Neuronal stem cell (in vitro differentiated cells): Measurements from ENCODE around the gene ACSS3.

ENCODE experiments used
- DNase-seq: peaks from one replicate; pipeline ENCODE4 v3.0.0-alpha.2; 2013; ENCODE audit warnings: low spot score
- H2AFZ ChIP-seq: one replicate; pipeline ENCODE4 v1.6.1; 2013; ENCODE audit warnings: mild to moderate bottlenecking, low read length, inconsistent platforms
- H2AK5ac ChIP-seq: 2 replicates; pipeline ENCODE4 v1.6.1; 2013; ENCODE audit warnings: low read depth, mild to moderate bottlenecking, inconsistent platforms, low read length, moderate library complexity, mixed read lengths
- H2BK120ac ChIP-seq: 2 replicates; pipeline ENCODE4 v1.6.1; 2013; ENCODE audit warnings: low read depth, mild to moderate bottlenecking, inconsistent platforms, low read length, moderate library complexity, mixed read lengths
- H2BK12ac ChIP-seq: one replicate; pipeline ENCODE4 v1.6.1; 2013; ENCODE audit warnings: low read length, inconsistent platforms
- H2BK15ac ChIP-seq: 2 replicates; pipeline ENCODE4 v1.6.1; 2013; ENCODE audit warnings: mild to moderate bottlenecking, low read length, inconsistent platforms, mixed read lengths
- H2BK5ac ChIP-seq: one replicate; pipeline ENCODE4 v1.6.1; 2013; ENCODE audit warnings: inconsistent platforms, mild to moderate bottlenecking, low read length, moderate library complexity
- H3K14ac ChIP-seq: one replicate; pipeline ENCODE4 v1.6.1; 2013; ENCODE audit warnings: low read length, inconsistent platforms
- H3K18ac ChIP-seq: 2 replicates; pipeline ENCODE4 v1.6.1; 2013; ENCODE audit warnings: low read length, inconsistent platforms
- H3K23ac ChIP-seq: 2 replicates; pipeline ENCODE4 v1.6.1; 2013; ENCODE audit warnings: low read depth, mild to moderate bottlenecking, mixed read lengths, low read length, inconsistent platforms; ENCODE audit not compliant: poor library complexity
- H3K27ac ChIP-seq: replicated peaks from 3 replicates; pipeline ENCODE4 v1.5.1; 2013; ENCODE audit warnings: low read length, inconsistent platforms
- H3K27me3 ChIP-seq, 3 experiments: 2 replicates each; pipeline ENCODE4 v1.6.1; 2013; ENCODE audit warnings: low read length in 3 of 3, mild to moderate bottlenecking in 2 of 3, inconsistent platforms in 1 of 3, low read depth in 1 of 3, mixed read lengths in 1 of 3, moderate library complexity in 1 of 3; ENCODE audit not compliant: control insufficient read depth in 3 of 3, insufficient read depth in 3 of 3
- H3K36me3 ChIP-seq, 2 donors: replicated peaks in 1 of 2; 2 replicates each; pipeline ENCODE4 v1.6.1; 2013; ENCODE audit warnings: low read length in 2 of 2; ENCODE audit not compliant: control insufficient read depth in 2 of 2, insufficient read depth in 2 of 2
- H3K4ac ChIP-seq: 2 replicates; pipeline ENCODE4 v1.6.1; 2013; ENCODE audit warnings: inconsistent platforms, mild to moderate bottlenecking, low read length, moderate library complexity
- H3K4me1 ChIP-seq, 2 donors: 1 replicate in 1 of 2; 2 replicates in 1 of 2; pipeline ENCODE4 v1.6.1; 2013; ENCODE audit warnings: low read length in 2 of 2, low read depth in 1 of 2; ENCODE audit not compliant: control insufficient read depth in 2 of 2, insufficient read depth in 1 of 2
- H3K4me2 ChIP-seq: one replicate; pipeline ENCODE4 v1.6.1; 2013; ENCODE audit warnings: mild to moderate bottlenecking, low read length, inconsistent platforms; ENCODE audit not compliant: insufficient read depth, poor library complexity, severe bottlenecking
- H3K4me3 ChIP-seq, 2 donors: 2 replicates each; pipeline ENCODE4 v1.5.1; 2013; ENCODE audit warnings: low read length in 2 of 2, mild to moderate bottlenecking in 2 of 2, inconsistent platforms in 1 of 2, moderate library complexity in 1 of 2
- H3K79me1 ChIP-seq: one replicate; pipeline ENCODE4 v1.6.1; 2013; ENCODE audit warnings: low read depth, mild to moderate bottlenecking, inconsistent platforms, low read length, moderate library complexity
- H3K9ac ChIP-seq: one replicate; pipeline ENCODE4 v1.6.1; 2013; ENCODE audit warnings: mild to moderate bottlenecking, low read depth, low read length, inconsistent platforms; ENCODE audit not compliant: poor library complexity
- H3K9me3 ChIP-seq, 2 donors: replicated peaks in 1 of 2; 2 replicates each; pipeline versions ENCODE3 to v1.6.1; 2013; ENCODE audit warnings: low read length in 2 of 2, mild to moderate bottlenecking in 2 of 2, inconsistent platforms in 1 of 2, low read depth in 1 of 2, mixed read lengths in 1 of 2, moderate library complexity in 1 of 2; ENCODE audit not compliant: control insufficient read depth in 2 of 2, insufficient read depth in 1 of 2
- H4K8ac ChIP-seq: one replicate; pipeline ENCODE4 v1.6.1; 2013; ENCODE audit warnings: low read depth, mild to moderate bottlenecking, inconsistent platforms, low read length, moderate library complexity
- H4K91ac ChIP-seq: one replicate; pipeline ENCODE4 v1.6.1; 2013; ENCODE audit warnings: low read length, low read depth, mild to moderate bottlenecking, inconsistent platforms; ENCODE audit not compliant: poor library complexity
- WGBS, 2 donors: extraction: QIAGEN DNeasy Blood & Tissue Kit; methylation state at CpG; one replicate each; pipeline ENCODE4 v1.1.7; 2013; ENCODE audit warnings: missing lambda C conversion rate in 2 of 2, mixed read lengths in 1 of 2; ENCODE audit not compliant: insufficient read length in 2 of 2, insufficient replicate concordance in 1 of 2; ENCODE audit errors: extremely low coverage in 2 of 2; 5-methylcytosine and 5-hydroxymethylcytosine counted together

The ACSS3 gene

DNA sequence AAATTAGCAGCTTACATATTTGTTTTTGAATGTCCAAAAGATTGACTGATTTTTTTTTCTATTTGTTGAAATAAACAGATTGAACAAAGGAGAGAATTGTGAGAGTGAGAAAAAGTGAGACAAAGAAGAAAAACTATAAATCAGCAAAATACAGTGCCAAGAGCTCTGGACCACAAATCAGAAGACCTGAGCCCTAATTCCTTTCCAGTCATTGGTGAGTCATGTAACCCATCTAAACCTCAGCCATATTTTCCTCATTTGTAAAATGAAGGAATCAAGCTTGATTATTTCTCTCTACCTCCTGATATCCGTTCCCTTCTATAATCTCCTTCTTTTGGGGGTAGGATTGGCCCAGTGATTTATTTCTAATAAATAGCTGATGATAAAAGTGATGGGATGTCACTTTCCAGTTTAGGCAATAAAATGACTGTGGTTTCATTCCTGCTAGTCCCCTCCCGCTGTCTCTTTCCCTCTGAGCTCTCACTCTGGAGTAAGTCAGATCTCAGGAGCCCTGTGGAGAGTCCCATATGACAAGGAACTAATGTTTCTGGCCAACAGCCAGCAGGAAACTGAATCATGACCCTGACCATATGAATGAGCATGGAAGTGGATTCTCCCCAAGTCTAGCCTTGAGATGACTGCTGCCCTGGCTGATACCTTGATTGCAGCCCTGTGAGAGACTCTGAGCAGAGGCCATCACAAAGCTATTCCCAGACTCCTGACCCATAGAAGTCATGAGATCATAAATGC, 218.9 kb downstream of the ACSS3 start:
- no peak overlapping the region for H3K27ac ChIP-seq
- H3K4ac ChIP-seq: no peak overlapping the region
- no peak overlapping the region for H2BK15ac ChIP-seq
- no peak for DNase-seq
- no peak overlapping the region for H2BK120ac ChIP-seq
- H3K9ac ChIP-seq: no peak overlapping the region
- H4K8ac ChIP-seq: no peak overlapping the region
- no peak overlapping the region for H4K91ac ChIP-seq
- no peak overlapping the region for H2AK5ac ChIP-seq
- H2BK5ac ChIP-seq: no peak overlapping the region
- WGBS, 2 donors: no CpG with 5 or more reads among the region's 2 CpGs
- no peak overlapping the region for H3K23ac ChIP-seq
- H3K18ac ChIP-seq: no peak overlapping the region
- no peaks in the 10 kb centered on the region for H3K36me3 ChIP-seq
- no peaks in the 10 kb centered on the region for H3K9me3 ChIP-seq
- H3K79me1 ChIP-seq: no peaks in the 10 kb centered on the region
- H2AFZ ChIP-seq: no peak overlapping the region
- no peak overlapping the region for H2BK12ac ChIP-seq
- no peak overlapping the region for H3K4me2 ChIP-seq
- no peaks in the 10 kb centered on the region for H3K4me1 ChIP-seq
- no peak overlapping the region for H3K4me3 ChIP-seq
- H3K14ac ChIP-seq: no peak overlapping the region
- no peaks in the 10 kb centered on the region for H3K27me3 ChIP-seq

DNA sequence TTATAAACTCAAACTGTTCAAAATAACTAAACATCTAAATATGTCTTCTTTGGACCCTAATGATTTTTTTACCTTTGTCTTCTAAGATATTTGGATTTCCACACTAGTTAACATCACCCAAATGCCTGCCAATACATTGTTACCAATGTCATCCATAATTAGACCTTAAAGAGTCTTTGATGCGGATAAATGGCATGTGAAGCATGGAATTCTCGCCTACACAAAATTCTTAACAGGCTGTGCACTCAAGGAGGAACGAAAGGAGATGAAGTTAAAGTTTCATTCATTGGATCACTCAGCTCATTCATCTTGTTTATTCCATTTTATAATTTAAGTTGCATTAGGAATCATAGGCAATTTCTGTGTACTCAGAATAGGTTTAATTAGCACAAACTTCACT, 219.7 kb downstream of the ACSS3 start:
- Histone ChIP-seq H3K18ac (no peak overlapping the region), H3K23ac (no peak overlapping the region), H2BK120ac (no peak overlapping the region), H2AFZ (no peak overlapping the region), H2BK12ac (no peak overlapping the region), H3K36me3 (no peaks in the 10 kb centered on the region), H2AK5ac (no peak overlapping the region), H3K27me3 (no peaks in the 10 kb centered on the region), H3K4me3 (no peak overlapping the region), H2BK15ac (no peak overlapping the region), H3K4me1 (no peaks in the 10 kb centered on the region), H3K9me3 (no peaks in the 10 kb centered on the region), H3K9ac (no peak overlapping the region), H3K27ac (no peak overlapping the region), H3K4me2 (no peak overlapping the region), H2BK5ac (no peak overlapping the region), H3K79me1 (no peaks in the 10 kb centered on the region), H3K4ac (no peak overlapping the region), H4K8ac (no peak overlapping the region), H3K14ac (no peak overlapping the region), H4K91ac (no peak overlapping the region)
- no peak for DNase-seq
- WGBS, 2 donors: no CpG with 5 or more reads among the region's 3 CpGs

DNA sequence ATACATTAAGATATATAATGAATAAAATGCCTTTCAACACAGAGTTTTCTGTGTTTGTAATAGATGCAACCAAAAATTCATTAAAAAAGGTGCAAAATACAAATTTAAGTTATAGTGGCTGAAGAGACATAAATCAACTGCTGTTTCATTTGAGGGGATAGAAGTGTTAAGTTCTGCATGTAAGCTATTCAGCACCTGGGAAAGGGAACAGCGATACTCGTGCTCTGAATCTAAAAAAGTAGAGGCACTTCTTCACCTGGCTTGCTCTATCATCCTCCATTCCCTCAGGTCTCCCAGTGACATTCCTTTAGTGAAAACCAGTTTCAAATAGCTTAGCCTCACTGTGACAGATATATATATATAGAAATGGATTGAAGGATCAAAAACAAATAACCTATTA, 222.6 kb downstream of the ACSS3 start:
- Histone ChIP-seq H3K79me1 (no peaks in the 10 kb centered on the region), H2BK12ac (no peak overlapping the region), H3K27me3 (no peaks in the 10 kb centered on the region), H2AFZ (no peak overlapping the region), H3K4me2 (no peak overlapping the region), H3K9ac (no peak overlapping the region), H3K9me3 (no peaks in the 10 kb centered on the region), H4K91ac (no peak overlapping the region), H3K27ac (no peak overlapping the region), H3K36me3 (no peaks in the 10 kb centered on the region), H2BK15ac (no peak overlapping the region), H2AK5ac (no peak overlapping the region), H3K4me3 (no peak overlapping the region), H3K18ac (no peak overlapping the region), H2BK120ac (no peak overlapping the region), H3K4ac (no peak overlapping the region), H2BK5ac (no peak overlapping the region), H3K14ac (no peak overlapping the region), H3K4me1 (no peaks in the 10 kb centered on the region), H3K23ac (no peak overlapping the region), H4K8ac (no peak overlapping the region)
- no CpG with 5 or more reads among the region's 2 CpGs for WGBS, 2 donors
- no peak for DNase-seq

DNA sequence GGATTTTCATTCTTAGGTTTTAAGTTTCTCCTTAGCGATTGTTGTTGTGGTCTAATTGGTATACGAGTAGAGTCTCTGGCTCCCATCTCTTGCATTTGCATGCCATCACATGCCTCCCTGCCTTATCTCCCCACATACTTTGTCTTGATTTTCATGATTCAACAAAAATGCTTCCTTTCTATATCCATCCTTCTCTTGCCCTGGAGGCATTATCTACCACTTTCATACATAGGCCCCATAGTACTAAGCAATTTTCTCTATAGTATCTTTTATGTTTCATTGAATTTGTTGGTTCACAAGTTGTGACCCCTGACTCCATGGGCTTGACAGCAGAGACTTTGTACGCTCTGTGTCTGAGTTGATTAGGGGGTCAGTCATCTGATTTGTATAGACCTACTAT, 226.1 kb downstream of the ACSS3 start:
- Histone ChIP-seq H2BK15ac (no peak overlapping the region), H2AK5ac (no peak overlapping the region), H3K14ac (no peak overlapping the region), H3K27me3 (no peaks in the 10 kb centered on the region), H3K79me1 (no peaks in the 10 kb centered on the region), H3K4ac (no peak overlapping the region), H4K8ac (no peak overlapping the region), H2AFZ (no peak overlapping the region), H3K4me3 (no peak overlapping the region), H3K9me3 (no peaks in the 10 kb centered on the region), H3K18ac (no peak overlapping the region), H2BK5ac (no peak overlapping the region), H3K27ac (no peak overlapping the region), H3K23ac (no peak overlapping the region), H3K36me3 (no peaks in the 10 kb centered on the region), H2BK12ac (no peak overlapping the region), H4K91ac (no peak overlapping the region), H2BK120ac (no peak overlapping the region), H3K4me2 (no peak overlapping the region), H3K4me1 (no peaks in the 10 kb centered on the region), H3K9ac (no peak overlapping the region)
- no peak for DNase-seq
- WGBS, 2 donors: no CpG with 5 or more reads among the region's 3 CpGs
